Naive B cell (primary cell): Measurements from ENCODE around the gene PUS1. TPM values are rescaled to one million over a fixed set of nuclear protein-coding genes. Genes with fewer than 3 reads are reported as not detected.

Source experiments
- ATAC-seq, 2 donors: fragments of 150-1000 bp; cut with Tn5 transposase; 2 replicates each; pipeline ENCODE4 v1.10.0; 2021; ENCODE audit warnings: low read depth in 2 of 2, mild to moderate bottlenecking in 2 of 2, moderate library complexity in 2 of 2
- DNase-seq: peaks from one replicate; pipeline ENCODE4 v3.0.0; 2022
- H3K27ac Mint-ChIP-seq, 6 donors: one replicate each; pipeline ENCODE4 v1.8.0; 2020 to 2022; ENCODE audit warnings: mild to moderate bottlenecking in 6 of 6, mixed read lengths in 6 of 6, moderate library complexity in 5 of 6, inconsistent platforms in 2 of 6
- H3K27me3 Mint-ChIP-seq, 3 donors: one replicate each; pipeline ENCODE4 v1.8.0; 2021 to 2022; ENCODE audit warnings: mixed read lengths in 3 of 3, mild to moderate bottlenecking in 1 of 3
- H3K36me3 Mint-ChIP-seq, 2 donors: one replicate each; pipeline ENCODE4 v1.8.0; 2020 to 2022; ENCODE audit warnings: mixed read lengths in 2 of 2, inconsistent platforms in 1 of 2, mild to moderate bottlenecking in 1 of 2
- H3K4me1 Mint-ChIP-seq, 3 donors: one replicate each; pipeline ENCODE4 v1.8.0; 2020 to 2022; ENCODE audit warnings: mixed read lengths in 3 of 3, inconsistent platforms in 1 of 3, mild to moderate bottlenecking in 1 of 3, moderate library complexity in 1 of 3
- H3K4me3 Mint-ChIP-seq, 8 donors: one replicate each; pipeline ENCODE4 v1.8.0; 2020 to 2022; ENCODE audit warnings: mild to moderate bottlenecking in 8 of 8, mixed read lengths in 8 of 8, moderate library complexity in 8 of 8, inconsistent platforms in 2 of 8
- H3K9me3 Mint-ChIP-seq, 7 donors: one replicate each; pipeline ENCODE4 v1.8.0; 2020 to 2022; ENCODE audit warnings: mixed read lengths in 7 of 7, mild to moderate bottlenecking in 5 of 7, inconsistent platforms in 2 of 7, moderate library complexity in 1 of 7
- polyA plus RNA-seq, 6 donors: library from polyadenylated mRNA; unstranded; fragments of 300-500 nt; fragmentation: Illumina TruSeq; gene quantifications; one replicate each; pipeline ENCODE4 v1.2.3, GENCODE V29; 2021; ENCODE audit warnings: low read depth in 6 of 6

Gene PUS1
- polyA plus RNA-seq, 6 donors from 2014 or later, result 9.7 to 43.2 (median 22.5) TPM

- Mint-ChIP-seq H3K4me1 (no peaks in the 10 kb centered on the region), H3K4me3 (no peak overlapping the region), H3K27ac (no peak overlapping the region), H3K27me3 (no peaks in the 10 kb centered on the region), H3K9me3 (no peaks in the 10 kb centered on the region), H3K36me3 (no peaks in the 10 kb centered on the region)
- ATAC-seq (no peak), DNase-seq (no peak)
Observed at GRCh38 chr12:131915823-131916222, 13.3 kb upstream of the PUS1 start.

- ATAC-seq (no peak), DNase-seq (no peak)
- Mint-ChIP-seq H3K9me3 (no peaks in the 10 kb centered on the region), H3K27ac (no peak overlapping the region), H3K4me1 (peaks cover 0 to under 1% (median 0%) of the 10 kb centered on the region in 3 donors), H3K4me3 (no peak overlapping the region), H3K36me3 (no peaks in the 10 kb centered on the region), H3K27me3 (no peaks in the 10 kb centered on the region)
Observed at GRCh38 chr12:131916306-131917138, 12.6 kb upstream of the PUS1 start.

- H3K27me3 Mint-ChIP-seq, result no peaks in the 10 kb centered on the region
- peak overlapping the region in 1 of 6 donors; percentile 86 for H3K27ac Mint-ChIP-seq
- ATAC-seq (no peak), DNase-seq (no peak)
- H3K9me3 Mint-ChIP-seq, result no peaks in the 10 kb centered on the region
- H3K36me3 Mint-ChIP-seq, result no peaks in the 10 kb centered on the region
- peaks cover 3 to 8% (median 4%) of the 10 kb centered on the region in 3 donors for H3K4me1 Mint-ChIP-seq
- H3K4me3 Mint-ChIP-seq, result no peak overlapping the region
Observed at GRCh38 chr12:131917139-131917710, 11.9 kb upstream of the PUS1 start.

GRCh38 chr12:131917711-131918306 lies 11.3 kb upstream of the PUS1 start:
- H3K4me3 Mint-ChIP-seq, result no peak overlapping the region
- H3K36me3 Mint-ChIP-seq, result no peaks in the 10 kb centered on the region
- DNase-seq, result no peak
- peak overlapping the region in 2 of 6 donors; percentile 84 to 86 for H3K27ac Mint-ChIP-seq
- peaks cover 6 to 14% (median 9%) of the 10 kb centered on the region in 3 donors for H3K4me1 Mint-ChIP-seq
- ATAC-seq, result no peak
- H3K27me3 Mint-ChIP-seq, result no peaks in the 10 kb centered on the region
- H3K9me3 Mint-ChIP-seq, result no peaks in the 10 kb centered on the region

- Mint-ChIP-seq H3K27ac (peak overlapping the region in 1 of 6 donors; percentile 7), H3K27me3 (no peaks in the 10 kb centered on the region), H3K4me3 (no peak overlapping the region), H3K9me3 (no peaks in the 10 kb centered on the region), H3K36me3 (no peaks in the 10 kb centered on the region), H3K4me1 (peaks cover 6 to 20% (median 16%) of the 10 kb centered on the region in 3 donors)
- no peak for DNase-seq
- no peak for ATAC-seq
Observed at GRCh38 chr12:131918311-131919050, 10.6 kb upstream of the PUS1 start.

- Mint-ChIP-seq H3K36me3 (no peaks in the 10 kb centered on the region), H3K9me3 (no peaks in the 10 kb centered on the region), H3K27ac (no peak overlapping the region), H3K4me3 (no peak overlapping the region), H3K4me1 (peaks cover 6 to 24% (median 21%) of the 10 kb centered on the region in 3 donors), H3K27me3 (no peaks in the 10 kb centered on the region)
- DNase-seq (no peak), ATAC-seq (no peak)
Observed at GRCh38 chr12:131919051-131919347, 10.1 kb upstream of the PUS1 start.

- Mint-ChIP-seq H3K4me3 (peak overlapping the region in 1 of 8 donors; percentile 22), H3K27ac (no peak overlapping the region), H3K9me3 (no peaks in the 10 kb centered on the region), H3K27me3 (no peaks in the 10 kb centered on the region), H3K36me3 (no peaks in the 10 kb centered on the region), H3K4me1 (peaks cover 10 to 28% (median 26%) of the 10 kb centered on the region in 3 donors)
- DNase-seq (no peak), ATAC-seq (no peak)
Observed at GRCh38 chr12:131919366-131920156, 9.5 kb upstream of the PUS1 start.

GRCh38 chr12:131920157-131920508 lies 8.9 kb upstream of the PUS1 start:
- ATAC-seq, result no peak
- Mint-ChIP-seq H3K27me3 (no peaks in the 10 kb centered on the region), H3K27ac (no peak overlapping the region), H3K4me3 (peak overlapping the region in 1 of 8 donors; percentile 22), H3K9me3 (peaks cover 0 to 2% (median 0%) of the 10 kb centered on the region in 7 donors), H3K36me3 (no peaks in the 10 kb centered on the region), H3K4me1 (peaks cover 16 to 33% (median 32%) of the 10 kb centered on the region in 3 donors)
- DNase-seq, result no peak

- Mint-ChIP-seq H3K27me3 (no peaks in the 10 kb centered on the region), H3K9me3 (peaks cover 0 to 2% (median 0%) of the 10 kb centered on the region in 7 donors), H3K4me1 (peaks cover 16 to 33% (median 33%) of the 10 kb centered on the region in 3 donors), H3K4me3 (peak overlapping the region in 1 of 8 donors; percentile 17), H3K27ac (peak overlapping the region in 3 of 6 donors; percentile 41 to 79 (median 74)), H3K36me3 (no peaks in the 10 kb centered on the region)
- ATAC-seq, result no peak
- no peak for DNase-seq
Observed at GRCh38 chr12:131920902-131921840, 7.9 kb upstream of the PUS1 start.

GRCh38 chr12:131921866-131922769 lies 7.0 kb upstream of the PUS1 start:
- no peaks in the 10 kb centered on the region for H3K27me3 Mint-ChIP-seq
- H3K36me3 Mint-ChIP-seq, result no peaks in the 10 kb centered on the region
- H3K4me1 Mint-ChIP-seq, result peaks cover 16 to 33% (median 33%) of the 10 kb centered on the region in 3 donors
- ATAC-seq (no peak), DNase-seq (no peak)
- H3K9me3 Mint-ChIP-seq, result peaks cover 0 to 2% (median 0%) of the 10 kb centered on the region in 7 donors
- H3K27ac Mint-ChIP-seq, result peak overlapping the region in 5 of 6 donors; percentile 60 to 94 (median 79)
- H3K4me3 Mint-ChIP-seq, result peak overlapping the region in 3 of 8 donors; percentile 30 to 65 (median 30)

GRCh38 chr12:131922772-131923171 lies 6.3 kb upstream of the PUS1 start:
- peak overlapping the region in 5 of 6 donors; percentile 79 to 94 (median 91) for H3K27ac Mint-ChIP-seq
- DNase-seq, result no peak
- peaks cover 20 to 37% (median 36%) of the 10 kb centered on the region in 3 donors for H3K4me1 Mint-ChIP-seq
- H3K27me3 Mint-ChIP-seq, result no peaks in the 10 kb centered on the region
- peak overlapping the region in 2 of 8 donors; percentile 30 for H3K4me3 Mint-ChIP-seq
- ATAC-seq, result no peak
- H3K9me3 Mint-ChIP-seq, result peaks cover 0 to 2% (median 0%) of the 10 kb centered on the region in 7 donors
- H3K36me3 Mint-ChIP-seq, result no peaks in the 10 kb centered on the region
